NCI-H2196 treated with DMSO at 0.1 percent for 48 hours (cell line): Measurements from ENCODE around the gene ANXA11.

ENCODE experiments used
- DNase-seq: peaks from one replicate; lab custom pipeline; 2025; ENCODE audit not compliant: unreplicated experiment; lab: John Stamatoyannopoulos, UW

Gene ANXA11

GRCh38 chr10:80191589-80192270 lies 13.6 kb downstream of the ANXA11 start:
- DNase-seq, result no peak

GRCh38 chr10:80188713-80189112 lies 16.6 kb downstream of the ANXA11 start:
- no peak for DNase-seq

GRCh38 chr10:80187465-80188409 lies 17.6 kb downstream of the ANXA11 start:
- DNase-seq, result peak; percentile 64

GRCh38 chr10:80187060-80187459 lies 18.3 kb downstream of the ANXA11 start:
- no peak for DNase-seq

GRCh38 chr10:80186364-80187012 lies 18.8 kb downstream of the ANXA11 start:
- peak; percentile 12 for DNase-seq

- DNase-seq, result no peak
Observed at GRCh38 chr10:80185578-80186299, 19.6 kb downstream of the ANXA11 start.

- no peak for DNase-seq
Observed at GRCh38 chr10:80184291-80184690, 21.0 kb downstream of the ANXA11 start.

- no peak for DNase-seq
Observed at GRCh38 chr10:80183436-80183835, 21.9 kb downstream of the ANXA11 start.

GRCh38 chr10:80182986-80183385 lies 22.4 kb downstream of the ANXA11 start:
- no peak for DNase-seq

- DNase-seq, result no peak
Observed at GRCh38 chr10:80177781-80178636, 27.3 kb downstream of the ANXA11 start.

- no peak for DNase-seq
Observed at GRCh38 chr10:80176526-80176925, 28.8 kb downstream of the ANXA11 start.

- no peak for DNase-seq
Observed at GRCh38 chr10:80174641-80175395, 30.5 kb downstream of the ANXA11 start.

GRCh38 chr10:80173466-80173865 lies 31.9 kb downstream of the ANXA11 start:
- DNase-seq, result no peak

- peak; percentile 6 for DNase-seq
Observed at GRCh38 chr10:80172896-80173295, 32.4 kb downstream of the ANXA11 start.

- DNase-seq, result no peak
Observed at GRCh38 chr10:80171248-80171660, 34.1 kb downstream of the ANXA11 start.

GRCh38 chr10:80170641-80171040 lies 34.7 kb downstream of the ANXA11 start:
- no peak for DNase-seq

- no peak for DNase-seq
Observed at GRCh38 chr10:80170026-80170425, 35.3 kb downstream of the ANXA11 start.

GRCh38 chr10:80168679-80169380 lies 36.5 kb downstream of the ANXA11 start:
- no peak for DNase-seq

- no peak for DNase-seq
Observed at GRCh38 chr10:80168162-80168511, 37.2 kb downstream of the ANXA11 start.
